GM18909 (cell line): ENCODE measurements around the gene ANAPC1.
"Not testable (repeated sequence)": the region's sequence is repeated elsewhere in the genome, so short reads cannot be mapped to it uniquely, and the experiment has no call there.

Experiments
- ATAC-seq: cut with Tn5 transposase; IDR thresholded peaks from one replicate; pipeline ENCODE4 v1.9.1; 2021; ENCODE audit warnings: mild to moderate bottlenecking; ENCODE audit not compliant: unreplicated experiment, poor library complexity

Gene ANAPC1

GRCh38 chr2:111905990-111906735 lies 22.2 kb upstream of the ANAPC1 start:
- peak; percentile 44 for ATAC-seq

GRCh38 chr2:111905475-111905869 lies 21.5 kb upstream of the ANAPC1 start:
- ATAC-seq: not testable (repeated sequence)

- no peak for ATAC-seq
Measured at GRCh38 chr2:111904726-111905474, 20.9 kb upstream of the ANAPC1 start.

- ATAC-seq: no peak
Measured at GRCh38 chr2:111903930-111904439, 20.0 kb upstream of the ANAPC1 start.

GRCh38 chr2:111903516-111903915 lies 19.5 kb upstream of the ANAPC1 start:
- ATAC-seq: no peak

DNA sequence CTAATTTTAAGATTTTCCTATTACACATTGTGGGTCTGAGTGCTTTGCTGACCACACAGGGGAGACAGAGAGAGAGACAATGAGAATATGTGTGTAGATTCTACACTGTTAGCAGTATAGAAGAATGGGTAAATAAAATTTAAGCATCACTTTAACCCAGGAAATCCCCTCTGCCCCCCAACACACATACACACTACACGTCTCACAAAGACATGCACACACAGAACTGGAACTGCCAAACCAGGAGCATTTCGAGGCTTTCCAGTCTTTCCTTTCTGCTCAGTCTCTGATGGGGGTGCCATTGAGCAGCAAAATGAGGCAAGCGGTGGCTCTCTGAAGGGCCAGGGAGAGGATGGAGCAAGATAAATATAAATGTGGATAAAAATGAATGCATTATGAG lies 16.9 kb upstream of the ANAPC1 start:
- no peak for ATAC-seq

GRCh38 chr2:111898703-111899514 lies 14.9 kb upstream of the ANAPC1 start:
- peak; percentile 18 for ATAC-seq

DNA sequence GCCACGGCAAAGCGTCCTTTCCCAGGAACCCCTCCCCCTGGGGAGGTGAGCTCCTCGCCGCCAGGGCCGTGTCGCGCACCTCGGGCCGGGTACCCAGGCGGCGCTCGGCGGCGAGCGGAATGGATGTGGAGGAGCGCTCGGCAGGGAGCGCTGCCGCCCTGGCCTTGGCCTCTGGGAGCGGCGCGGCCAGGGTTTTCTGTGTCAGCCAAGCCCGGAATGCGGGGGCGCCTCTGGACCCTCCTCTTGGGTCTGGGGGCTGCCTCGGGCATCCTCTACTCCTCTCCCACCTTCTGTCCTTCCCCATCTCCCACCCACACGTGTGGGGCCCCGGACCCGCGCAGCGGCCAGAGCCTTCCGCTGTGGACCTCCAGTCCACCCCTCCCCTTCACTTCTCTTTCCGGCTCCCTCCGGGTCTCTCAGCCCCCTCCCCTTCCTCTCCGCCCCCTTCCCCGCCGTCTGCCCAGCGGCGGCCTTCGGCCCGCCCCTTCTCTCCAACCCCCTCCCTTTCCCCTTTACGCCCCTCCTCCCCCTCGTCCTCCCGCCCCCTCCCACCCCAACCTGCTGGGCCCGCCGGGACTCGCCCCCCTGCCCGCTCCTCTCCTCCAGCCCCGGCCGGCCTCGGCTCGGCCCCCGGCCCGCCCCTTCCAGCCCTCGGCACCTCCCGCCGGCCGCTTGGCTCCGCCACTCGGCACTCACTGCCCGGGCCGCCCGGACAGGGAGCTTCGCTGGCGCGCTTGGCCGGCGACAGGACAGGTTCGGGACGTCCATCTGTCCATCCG lies 14.1 kb upstream of the ANAPC1 start, which contains the start of gene MERTK:
Gene MERTK (plus strand): TSS at position 684 of the 779 bp plus-strand sequence. CDS start 129 bp downstream, outside the sequence.
- peak; percentile 71 for ATAC-seq

- no peak for ATAC-seq
Measured at GRCh38 chr2:111897630-111897923, 13.6 kb upstream of the ANAPC1 start.

DNA sequence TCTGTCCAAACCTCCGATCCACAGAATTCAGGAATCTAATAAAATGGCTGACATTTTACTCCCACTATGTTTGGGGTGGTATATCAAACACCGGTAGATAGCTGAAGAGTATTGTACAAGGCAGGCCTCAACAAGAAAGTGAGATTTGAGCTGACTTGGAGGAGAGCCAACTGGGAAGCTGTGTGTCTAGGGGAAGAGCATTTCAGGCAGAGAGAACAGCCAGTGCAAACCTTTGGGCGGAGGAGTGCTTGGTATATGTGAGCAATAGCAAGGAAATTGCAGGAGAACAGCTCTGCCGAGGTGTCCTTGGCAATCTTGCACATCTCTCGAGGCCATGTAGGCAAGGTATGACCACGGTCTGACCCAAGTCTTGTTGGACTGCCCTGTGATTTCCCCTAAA lies 12.6 kb upstream of the ANAPC1 start:
- ATAC-seq: no peak

DNA sequence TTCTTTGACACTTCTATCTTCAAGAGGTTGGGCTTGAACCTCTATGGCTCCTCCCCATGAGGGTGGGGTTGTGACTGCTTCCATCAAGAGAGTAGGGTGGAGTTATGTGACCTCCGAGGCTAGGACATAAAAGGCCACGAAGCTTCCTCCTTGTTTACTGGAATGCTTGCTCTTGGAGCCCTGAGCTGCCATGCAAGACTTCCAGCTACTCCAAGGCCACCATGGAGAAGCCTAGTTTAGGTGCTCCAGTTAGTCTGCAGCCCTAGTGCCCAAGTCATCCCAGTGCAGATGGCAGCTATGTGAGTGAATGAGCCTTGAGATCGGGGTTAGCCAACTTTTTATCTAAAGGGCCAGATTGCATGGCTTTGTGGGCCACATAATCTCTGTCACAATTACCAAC lies 12.0 kb upstream of the ANAPC1 start:
- ATAC-seq: no peak

DNA sequence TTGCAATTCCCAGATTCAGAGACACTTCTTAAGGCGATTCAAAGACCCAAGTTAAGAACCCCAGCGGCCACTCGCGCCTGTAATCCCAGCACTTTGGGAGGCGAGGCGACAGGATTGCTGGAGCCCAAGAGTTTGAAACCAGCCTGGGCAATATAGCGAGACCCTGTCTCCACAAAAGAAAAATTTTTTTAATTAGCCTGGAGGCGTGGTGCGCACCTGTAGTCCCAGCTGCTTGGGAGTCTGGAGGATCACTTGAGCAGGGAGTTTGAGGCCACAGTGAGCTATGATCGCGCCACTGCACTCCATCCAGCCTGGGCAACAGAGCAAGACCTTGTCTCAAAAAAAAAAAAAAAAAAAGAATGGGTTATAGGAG lies 585 bp upstream of the ANAPC1 start:
- no peak for ATAC-seq

DNA sequence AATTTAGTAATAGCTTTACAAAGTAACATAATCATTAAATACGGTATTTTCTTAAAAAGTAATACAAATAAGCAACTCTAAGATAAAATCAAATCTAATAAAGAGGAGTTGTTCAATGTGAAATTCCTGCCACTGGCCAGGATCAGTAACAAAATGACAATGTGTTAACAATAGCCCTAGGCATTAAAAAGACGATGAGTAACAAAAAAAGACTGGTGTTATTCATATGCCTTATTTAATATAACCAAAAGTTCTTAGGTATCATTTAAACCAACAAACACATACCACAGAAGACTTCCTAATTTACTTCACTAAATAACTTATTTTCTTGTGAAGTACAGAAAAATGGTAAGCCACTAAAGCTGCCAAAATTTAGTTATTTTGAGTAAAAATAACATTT lies 11.2 kb downstream of the ANAPC1 start:
- ATAC-seq: not testable (repeated sequence)

DNA sequence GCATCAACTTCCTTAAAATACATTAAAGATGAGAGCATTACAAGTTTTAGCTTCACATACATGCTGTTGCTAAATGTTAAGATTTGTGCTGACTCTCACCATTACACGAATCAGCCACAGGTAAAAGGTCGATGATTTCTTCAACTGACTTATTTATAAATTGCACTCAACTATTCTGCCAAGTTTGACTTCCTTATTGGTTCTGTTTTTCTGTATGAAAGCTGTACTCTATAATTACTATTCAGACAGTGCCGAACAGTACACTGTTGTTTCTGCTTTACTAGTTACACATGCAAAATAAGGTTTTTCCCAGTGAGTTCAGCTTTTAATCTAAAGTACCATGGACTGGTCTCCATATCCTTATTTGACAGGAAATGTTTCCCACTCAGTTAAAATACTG lies 18.9 kb downstream of the ANAPC1 start:
- not testable (repeated sequence) for ATAC-seq

DNA sequence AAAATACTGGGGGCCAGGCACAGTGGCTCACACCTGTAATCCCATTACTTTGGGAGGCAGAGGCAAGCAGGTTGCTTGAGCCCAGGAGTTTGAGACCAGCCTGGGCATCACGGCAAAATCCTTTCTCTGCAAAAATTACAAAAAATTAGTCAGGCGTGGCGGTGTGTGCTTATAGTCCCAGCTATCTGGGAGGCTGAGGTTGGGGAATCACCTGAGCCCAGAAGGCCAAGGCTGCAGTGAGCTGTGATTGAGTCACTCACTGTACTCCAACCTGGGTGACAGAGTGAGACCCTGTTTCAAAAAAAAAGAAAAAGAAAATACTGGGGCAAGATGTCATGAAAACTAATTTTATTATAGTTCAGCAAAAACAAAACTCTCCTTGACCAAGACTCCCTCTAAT lies 24.0 kb downstream of the ANAPC1 start:
- ATAC-seq: not testable (repeated sequence)

DNA sequence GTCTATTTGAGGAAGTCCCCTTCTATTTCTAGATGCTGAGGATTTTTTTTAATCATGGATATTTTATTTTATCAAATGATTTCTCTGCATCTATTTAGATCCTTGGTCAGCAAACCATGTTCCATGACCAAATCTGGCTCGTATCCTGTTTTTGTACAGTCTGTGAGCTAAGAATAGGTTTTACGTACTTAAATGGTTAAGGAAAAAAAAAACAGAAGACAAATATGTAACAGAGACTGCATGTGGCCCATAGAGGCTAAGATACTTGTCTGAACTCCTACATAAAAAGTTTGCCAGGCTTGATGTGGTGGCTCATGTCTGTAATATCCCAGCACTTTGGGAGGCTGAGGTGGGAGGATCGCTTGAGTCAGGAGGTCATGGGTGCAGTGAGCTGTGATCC lies 31.4 kb downstream of the ANAPC1 start:
- not testable (repeated sequence) for ATAC-seq

DNA sequence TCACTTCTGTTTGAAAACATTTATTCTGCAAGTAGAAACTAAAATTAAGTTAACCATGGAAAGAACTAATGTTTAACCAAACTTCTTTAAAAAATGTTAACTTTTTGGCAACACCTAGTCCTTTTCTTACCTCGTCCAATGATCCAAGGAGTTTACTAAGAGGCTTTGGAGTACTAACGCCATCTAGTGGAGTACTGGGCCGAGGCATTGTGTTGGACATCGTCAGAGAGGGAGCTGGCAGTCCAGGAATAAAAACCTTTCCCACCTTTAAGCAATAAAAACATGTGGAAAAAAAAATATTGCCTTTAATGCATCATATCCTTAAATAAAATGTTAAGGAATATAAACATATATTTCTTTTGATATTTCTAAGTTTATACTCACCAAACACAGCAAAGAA lies 33.3 kb downstream of the ANAPC1 start:
- ATAC-seq: not testable (repeated sequence)

GRCh38 chr2:111839625-111840282 lies 44.2 kb downstream of the ANAPC1 start:
- ATAC-seq: not testable (repeated sequence)

- ATAC-seq: not testable (repeated sequence)
Measured at GRCh38 chr2:111838992-111839391, 45.0 kb downstream of the ANAPC1 start.
